ENCODE results near the gene C22orf31. TPM values are rescaled to one million over a fixed set of nuclear protein-coding genes. Genes with fewer than 3 reads are reported as not detected.

The C22orf31 gene
- polyA plus RNA-seq, 4 donors = 1.1 to 1.7 (median 1.2) TPM

DNA sequence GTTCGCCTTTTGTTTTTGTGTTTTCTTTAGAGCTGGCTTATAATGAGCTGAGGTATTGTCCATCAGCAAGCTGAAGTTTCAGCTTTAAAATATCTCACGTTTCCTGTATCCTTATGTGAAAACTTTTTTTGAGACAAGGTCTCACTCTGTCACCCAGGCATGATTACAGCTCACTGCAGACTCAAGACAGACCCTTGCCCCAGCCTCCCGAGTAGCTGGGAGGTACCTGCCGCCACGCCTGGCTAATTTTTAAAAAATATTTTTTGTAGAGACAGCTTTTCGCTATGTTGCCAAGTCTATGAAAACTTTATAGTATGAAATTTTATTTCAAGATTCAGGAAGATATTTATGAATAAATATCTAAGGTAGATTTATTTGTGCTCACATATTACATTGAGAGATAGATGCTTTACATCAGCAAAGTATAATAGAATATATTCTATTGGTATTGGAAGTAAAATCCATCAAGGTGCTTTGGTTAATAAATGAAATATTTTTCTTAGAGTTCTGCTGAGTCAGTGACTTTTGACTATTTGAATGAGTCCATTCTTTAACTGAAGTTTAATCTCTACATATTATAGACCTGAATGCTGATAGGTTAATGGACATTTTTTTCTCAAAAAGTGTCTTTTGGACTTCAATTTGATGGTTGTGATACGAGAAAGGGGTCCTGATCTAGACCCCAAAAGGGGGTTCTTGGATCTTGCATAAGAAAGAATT lies 21.4 kb upstream of the C22orf31 start:
- no peak for DNase-seq (ENCODE audit: low read depth in 4 of 4, low spot score in 3 of 4)

DNA sequence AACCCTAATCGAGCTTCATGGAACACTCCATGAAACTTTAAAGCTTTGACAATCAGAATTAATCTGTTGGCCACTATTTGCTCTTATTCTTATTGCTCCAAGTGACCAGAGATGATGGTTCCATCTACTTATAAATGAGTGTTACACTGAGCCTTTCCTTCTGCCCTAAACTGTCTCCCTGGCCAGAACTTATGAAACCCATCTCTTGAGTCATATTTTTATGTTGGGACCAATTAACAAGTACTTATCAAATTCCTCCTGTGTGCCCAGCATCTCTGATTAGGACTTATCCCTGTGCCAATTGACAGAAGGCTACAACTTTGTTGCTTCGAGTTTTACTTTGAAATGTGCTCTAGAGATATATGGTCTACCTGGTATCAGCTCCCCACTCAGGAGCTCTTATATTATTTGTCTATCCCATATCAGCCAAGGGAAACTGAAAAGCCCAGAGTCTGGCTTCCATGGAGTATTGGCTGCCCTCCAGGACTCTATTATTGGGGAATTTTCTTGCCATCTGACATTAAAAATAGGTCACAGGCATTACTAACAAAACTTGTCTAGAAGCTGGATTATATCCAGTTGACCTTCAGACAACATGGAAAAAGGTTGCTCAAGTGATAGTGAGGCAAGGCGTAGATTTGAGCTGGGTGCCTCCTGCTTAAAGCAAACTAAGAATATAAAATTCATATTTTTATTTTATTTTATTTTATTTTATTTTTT lies 20.0 kb upstream of the C22orf31 start:
- DNase-seq (ENCODE audit: low read depth in 4 of 4, low spot score in 3 of 4) = no peak

DNA sequence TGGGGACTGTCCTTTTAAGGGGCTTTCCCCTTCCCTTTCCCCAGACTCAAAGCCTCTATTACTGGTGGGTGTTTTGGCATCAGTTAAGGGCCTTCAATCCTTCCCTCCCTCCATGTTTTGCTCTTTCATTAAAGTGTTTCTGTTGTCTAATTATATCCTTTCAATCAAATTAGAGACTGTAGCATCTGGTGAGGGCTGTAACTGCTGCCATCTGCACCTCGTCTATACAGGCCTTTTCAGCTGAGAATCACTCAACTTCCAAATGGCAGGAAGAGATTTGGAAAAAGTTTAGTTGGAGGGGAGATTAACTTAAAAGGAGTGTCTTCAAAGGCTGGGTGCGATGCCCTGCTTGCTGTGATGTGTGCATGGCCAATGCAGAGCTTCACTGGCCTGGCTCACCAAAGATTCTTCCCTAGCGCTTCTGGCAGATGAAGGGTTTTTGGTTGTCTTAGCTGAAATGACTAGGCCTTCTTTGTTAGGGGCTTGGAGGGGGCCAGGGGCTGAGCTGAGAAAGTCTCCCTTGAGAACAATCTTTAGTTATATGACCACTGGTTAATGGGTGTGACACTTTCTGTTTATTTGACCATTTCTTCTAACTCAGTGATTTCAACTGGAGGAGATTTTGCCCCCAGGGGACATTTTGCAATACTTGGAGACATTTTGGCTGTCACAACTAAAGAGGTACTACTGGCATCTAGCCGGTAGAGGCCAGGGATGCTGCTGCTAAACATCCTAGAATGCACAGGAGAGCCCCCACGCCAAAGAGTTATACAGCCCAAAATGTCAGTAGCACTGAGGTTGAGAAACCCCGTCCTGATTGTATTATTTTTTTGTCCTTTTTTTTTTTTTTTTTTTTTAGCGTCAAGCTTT lies 18.7 kb upstream of the C22orf31 start:
- no peak for DNase-seq (ENCODE audit: low read depth in 4 of 4, low spot score in 3 of 4)

DNA sequence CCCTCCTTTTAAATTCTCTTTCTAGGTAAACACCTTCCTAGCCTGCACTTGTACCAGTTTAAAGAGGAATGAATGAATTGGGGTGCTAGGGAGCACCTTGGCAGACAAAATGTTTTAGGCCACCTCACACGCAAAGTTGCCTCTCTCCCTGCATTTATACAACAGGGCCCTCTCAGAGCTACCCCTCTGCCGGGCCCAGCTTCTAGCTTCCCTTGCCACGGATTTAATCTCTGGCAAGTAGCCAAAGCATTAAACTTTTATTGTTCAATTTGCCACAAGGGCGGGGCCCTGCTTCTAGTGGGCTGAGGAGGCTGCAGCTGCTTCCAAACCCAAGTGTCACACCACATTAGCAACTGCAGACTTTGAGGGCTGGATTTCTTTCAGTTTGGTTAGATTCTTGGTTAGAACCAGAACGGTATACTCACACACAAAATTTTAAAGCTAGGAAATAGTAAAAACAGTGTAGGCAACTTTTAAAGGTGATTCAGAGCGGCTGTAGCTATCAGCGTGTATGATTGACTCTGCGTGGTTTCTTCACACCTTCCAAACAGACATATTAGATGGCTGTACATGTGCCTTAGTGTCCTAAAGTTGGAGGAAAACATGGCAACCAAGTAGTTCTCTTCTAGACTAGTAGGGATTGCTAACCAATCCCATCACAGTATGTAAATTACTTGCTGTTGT lies 17.7 kb upstream of the C22orf31 start:
- no peak for DNase-seq (ENCODE audit: low read depth in 4 of 4, low spot score in 3 of 4)

DNA sequence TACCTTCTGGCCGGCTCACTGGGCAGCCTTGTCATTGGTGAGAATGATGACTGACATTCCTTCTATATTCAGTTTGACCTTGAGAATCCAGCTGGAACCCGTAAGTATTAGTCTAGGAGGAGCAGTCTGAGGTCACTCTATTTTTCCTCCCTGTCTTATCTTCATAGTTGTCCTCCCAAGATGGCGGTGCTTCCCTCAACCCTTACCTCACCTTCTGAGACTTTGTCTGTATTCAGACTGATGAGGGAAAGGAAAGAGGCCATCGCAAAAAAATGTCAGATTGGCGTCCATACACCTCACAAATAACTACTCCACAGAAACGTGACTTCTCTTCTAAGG lies 17.2 kb upstream of the C22orf31 start:
- DNase-seq (ENCODE audit: low read depth in 4 of 4, low spot score in 3 of 4) = no peak

DNA sequence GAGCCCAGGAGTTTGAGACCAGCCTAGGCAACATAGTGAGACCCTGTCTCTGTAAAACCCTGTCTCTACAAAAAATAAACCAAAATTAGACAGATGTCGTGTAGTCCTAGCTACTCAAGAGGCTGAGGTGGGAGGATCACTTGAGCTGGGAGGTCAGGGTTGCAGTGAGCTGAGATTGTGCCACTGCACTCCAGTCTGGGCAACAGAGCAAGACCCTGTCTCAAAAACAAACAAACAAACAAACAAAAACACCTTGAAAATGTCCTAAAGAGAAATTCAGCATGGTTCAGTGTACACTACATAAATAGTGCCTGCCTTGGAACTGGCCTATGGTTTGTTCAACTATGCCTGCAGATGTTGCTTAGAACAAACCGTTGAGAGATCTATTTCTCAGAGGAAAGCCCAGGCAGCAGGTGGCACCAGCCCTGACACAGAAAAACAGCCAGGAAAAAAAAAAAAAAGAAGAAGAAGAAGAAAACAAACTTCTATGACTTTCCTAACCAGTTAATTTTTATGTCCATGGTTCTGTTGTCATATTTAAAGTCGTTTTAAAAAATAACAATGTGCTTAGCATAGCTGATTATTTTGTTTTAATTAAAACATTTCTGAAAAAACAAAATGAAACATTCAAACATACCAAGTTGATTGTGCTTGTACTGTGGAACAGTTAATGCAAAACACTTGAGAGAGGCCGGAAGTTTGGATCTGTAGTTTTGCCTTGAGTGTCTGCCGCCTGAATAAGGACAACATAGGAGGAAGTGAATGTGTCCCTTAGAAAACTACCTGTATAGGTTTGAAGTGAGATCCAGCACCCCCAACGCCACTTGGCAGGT lies 16.6 kb upstream of the C22orf31 start:
- DNase-seq (ENCODE audit: low read depth in 4 of 4, low spot score in 3 of 4) = no peak

DNA sequence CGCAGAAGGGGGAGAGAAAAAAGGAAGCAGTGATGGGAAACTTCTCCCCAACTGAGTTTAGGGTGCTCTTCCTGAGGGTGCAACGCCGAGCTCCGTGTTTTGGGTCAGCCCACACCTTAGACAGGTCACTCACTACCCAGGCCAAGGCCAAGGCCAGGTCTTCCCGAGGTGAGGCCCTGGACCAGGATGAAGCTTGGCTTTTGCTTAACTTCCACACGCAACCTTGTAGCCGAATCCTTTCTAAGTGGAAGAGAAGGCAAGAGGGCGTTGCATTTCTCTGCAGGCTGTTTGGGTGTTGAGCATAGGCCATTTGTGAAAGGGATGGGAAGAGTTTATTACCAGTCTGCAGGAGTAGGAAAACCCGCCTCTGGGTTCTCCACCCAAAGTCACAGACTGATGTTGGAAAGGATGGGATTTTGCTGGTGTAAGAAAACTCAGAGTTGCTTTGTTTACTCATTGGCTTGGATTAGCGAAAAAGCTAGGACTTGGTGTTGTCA lies 12.7 kb upstream of the C22orf31 start:
- no peak for DNase-seq (ENCODE audit: low read depth in 4 of 4, low spot score in 3 of 4)

DNA sequence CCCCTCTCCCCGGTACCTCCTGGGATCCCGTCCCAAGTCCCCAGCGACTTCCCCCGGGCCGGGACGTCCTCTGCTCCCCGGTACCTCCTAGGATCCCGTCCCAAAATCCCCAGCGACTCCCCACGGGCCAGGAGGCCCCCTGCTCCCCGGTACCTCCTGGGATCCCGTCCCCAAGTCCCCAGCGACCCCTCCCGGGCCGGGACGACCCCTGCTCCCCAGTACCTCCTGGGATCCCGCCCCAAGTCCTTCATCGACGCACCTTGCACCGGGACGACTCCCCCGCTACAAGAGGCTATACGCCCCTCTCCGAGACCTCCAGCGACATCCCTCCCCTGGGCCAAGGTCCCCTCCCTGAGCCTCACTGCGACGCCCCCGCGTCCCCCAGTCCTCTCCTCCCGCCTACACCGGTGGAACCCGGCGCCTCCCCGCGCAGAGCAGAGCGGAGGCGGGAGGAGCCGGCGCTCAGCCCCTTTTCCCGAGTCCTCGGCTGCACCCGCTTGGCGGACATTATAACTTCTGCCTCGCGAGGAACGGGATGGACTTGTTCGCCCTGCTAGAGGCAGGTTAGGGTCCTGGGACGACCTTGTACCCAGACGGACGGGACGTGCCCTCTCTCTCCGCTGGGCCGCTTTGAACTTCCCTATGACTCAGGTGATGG lies 12.1 kb upstream of the C22orf31 start:
- DNase-seq (ENCODE audit: low read depth in 4 of 4, low spot score in 3 of 4) = no peak

DNA sequence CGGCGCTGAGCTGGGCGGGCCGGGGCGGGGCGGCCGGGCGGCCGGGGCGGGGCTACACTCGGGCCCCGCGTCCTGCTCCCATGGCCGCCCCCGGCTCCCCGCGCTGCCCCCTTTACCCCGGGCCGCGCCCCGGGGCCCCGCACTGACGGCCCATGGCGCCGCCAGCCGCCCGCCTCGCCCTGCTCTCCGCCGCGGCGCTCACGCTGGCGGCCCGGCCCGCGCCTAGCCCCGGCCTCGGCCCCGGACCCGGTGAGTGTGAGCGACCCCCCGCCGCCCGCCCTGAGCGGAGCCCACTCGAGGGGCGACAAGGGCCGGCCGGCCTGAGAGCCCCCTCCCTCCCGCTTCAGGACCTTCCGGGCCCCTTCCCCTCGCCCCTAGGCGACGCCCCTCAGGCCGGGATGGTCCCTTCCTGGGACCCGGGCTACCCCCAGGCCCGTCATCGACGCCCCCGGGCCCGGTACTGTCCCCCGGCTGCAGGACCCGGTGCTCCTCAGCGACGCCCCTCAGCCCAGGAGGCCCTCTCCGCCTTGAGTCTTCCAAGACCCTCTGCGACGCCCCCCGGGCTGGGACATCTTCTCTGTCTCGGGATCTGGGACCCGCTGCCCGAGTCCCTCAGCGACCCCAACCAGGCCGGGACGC lies 11.5 kb upstream of the C22orf31 start, which contains the start of gene KREMEN1:
Gene KREMEN1, plus strand, starts transcription at position 57 of the 639 bp plus-strand sequence. Its CDS starts 96 bp downstream, at position 153.
- no peak for DNase-seq (ENCODE audit: low read depth in 4 of 4, low spot score in 3 of 4)

DNA sequence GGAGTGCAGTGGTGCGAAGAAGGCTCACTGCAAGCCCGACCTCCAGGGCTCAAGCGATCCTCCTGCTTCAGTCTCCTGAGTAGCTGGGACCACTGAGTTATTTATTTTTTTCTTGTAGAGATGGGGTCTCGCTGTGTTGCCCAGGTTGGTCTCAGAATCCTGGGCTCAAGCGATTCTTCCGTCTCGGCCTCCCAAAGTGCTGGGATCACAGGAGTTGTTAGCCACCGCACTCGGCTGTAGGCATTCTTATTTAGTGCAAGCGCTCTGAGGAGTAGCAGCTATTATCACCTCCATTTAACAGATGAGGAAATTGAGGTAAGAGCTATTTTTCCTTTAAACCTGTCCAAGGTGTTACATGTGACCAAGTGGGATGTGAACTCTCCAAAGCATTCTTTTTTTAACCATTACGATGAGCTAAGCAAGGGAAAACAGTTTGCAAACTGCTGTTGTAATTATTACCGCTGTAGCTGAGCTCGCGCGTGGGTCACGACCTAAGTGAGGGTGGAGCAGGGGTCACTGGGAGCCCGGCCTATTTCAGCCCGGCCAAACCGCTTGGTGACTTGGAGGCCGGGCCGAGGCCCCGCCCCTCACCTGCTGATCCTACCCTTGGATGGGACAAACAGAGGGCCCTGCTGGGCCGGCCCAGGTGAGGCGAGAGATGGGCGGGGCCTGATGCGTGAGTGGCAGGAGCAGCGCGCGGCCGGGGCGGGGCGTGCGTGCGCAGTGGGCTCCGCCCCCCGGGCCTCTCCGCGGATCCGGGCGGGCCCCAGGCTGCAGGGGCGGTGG lies 10.8 kb upstream of the C22orf31 start:
- peak in 3 of 4 donors; percentile 67 to 76 (median 75) for DNase-seq (ENCODE audit: low read depth in 4 of 4, low spot score in 3 of 4)

DNA sequence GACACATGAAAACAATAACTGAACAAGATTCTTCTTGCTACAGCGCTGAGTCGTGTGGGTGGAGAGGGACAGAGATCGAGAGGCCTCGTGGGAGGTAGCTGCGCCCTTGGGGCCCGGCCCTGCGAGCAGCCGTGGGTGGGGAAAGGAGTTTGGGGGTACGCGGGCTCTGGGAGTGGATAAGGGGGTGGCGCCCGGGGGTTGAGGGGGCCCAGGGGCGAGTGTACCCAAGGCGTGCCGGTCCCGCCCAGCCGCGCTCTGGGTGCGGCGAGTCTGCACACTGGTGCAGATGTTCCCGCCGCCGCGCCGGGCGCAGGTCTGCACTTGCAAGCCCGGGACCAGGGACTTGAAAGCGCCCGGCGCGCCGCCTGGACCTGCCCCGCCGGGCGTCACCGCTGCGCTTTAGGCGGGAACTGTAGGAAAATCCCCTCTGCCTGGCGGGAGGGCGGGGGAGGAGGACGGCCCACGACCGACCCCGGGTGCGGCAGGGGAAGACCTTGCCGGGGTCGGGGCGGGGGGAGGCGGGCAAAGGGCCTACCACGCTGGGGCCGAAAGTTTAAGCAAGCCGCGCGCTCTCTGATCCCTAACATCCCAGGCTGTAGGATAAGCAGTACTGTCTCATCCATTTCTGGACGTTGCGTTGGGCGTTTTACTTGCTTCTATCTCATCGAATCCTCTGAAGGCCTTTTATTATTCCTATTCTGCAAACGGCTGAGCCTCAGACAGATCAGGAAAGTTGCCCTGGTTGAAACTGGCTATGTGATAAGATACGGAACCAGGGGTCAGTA lies 9.8 kb upstream of the C22orf31 start:
- no peak for DNase-seq (ENCODE audit: low read depth in 4 of 4, low spot score in 3 of 4)

DNA sequence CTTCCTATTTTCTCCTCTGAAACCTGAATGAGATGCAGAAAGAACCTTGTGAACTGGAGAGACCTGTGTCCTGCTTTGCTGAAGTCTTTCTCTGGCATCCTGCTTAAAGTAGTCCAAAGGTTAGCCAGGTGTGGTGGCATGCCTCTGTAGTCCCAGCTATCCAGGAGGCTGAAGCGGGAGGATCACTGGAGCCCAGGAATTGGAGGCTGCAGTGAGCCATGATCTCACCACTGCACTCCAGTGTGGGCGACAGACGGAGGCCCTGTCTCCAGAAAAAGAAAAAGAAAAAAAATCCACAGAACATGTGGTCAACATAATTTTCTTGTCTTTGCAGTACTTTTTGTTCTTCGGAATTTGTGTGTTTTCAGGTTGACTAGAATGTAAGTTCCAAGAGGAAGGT lies 8.9 kb upstream of the C22orf31 start:
- DNase-seq (ENCODE audit: low read depth in 4 of 4, low spot score in 3 of 4) = no peak

DNA sequence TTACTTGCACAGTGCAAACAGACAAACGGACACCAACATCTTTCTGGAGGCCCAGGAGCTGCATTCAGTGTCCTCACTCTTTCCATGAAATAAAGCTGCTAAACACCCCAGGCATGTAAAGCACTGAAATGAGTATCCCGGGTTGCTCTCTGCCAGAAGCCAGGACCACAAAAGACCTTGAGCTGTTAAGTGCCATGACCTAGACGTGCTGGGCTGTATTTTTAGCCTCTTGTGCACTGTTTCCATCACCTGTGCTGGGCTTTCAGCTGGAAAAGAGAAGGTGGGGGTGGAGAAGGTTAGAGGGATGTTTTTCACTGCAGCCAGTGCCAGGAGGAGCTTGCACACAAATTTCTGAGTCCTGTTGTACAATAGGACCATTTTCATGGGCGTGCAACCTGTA lies 7.8 kb upstream of the C22orf31 start:
- DNase-seq (ENCODE audit: low read depth in 4 of 4, low spot score in 3 of 4) = no peak

DNA sequence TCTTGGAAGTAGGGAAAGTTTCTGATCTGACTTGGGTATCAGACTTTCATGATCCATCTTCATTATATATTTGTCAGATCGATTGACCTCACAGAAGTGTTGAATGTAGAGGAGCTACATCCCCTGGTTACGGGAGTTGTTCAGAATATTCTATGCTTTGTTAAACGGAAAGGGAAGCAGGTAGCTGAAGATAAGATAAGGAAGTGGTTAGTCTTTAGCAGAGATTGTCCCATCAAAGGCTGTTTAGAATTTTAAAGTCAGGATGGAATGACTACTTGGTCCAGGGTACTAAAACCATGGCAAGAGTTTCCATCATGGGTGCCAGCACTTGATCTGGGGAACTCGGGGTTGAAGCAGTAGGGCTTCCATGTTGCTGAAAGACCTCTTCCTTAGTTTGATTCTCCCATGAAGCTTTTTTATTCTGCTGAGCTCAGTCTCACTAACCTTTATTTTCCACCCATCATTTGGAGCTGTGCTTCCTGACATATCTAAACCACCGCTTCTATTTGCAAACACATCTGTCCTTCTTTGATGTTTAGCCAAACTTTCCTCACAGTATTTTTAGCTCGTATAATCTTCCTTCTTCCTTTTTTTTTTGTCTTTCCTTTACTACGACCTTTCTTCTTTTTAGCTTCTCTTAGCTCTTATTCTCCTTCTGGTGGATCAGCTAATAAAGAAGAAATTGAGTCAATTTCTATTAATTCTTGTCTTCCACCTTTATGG lies 4.0 kb upstream of the C22orf31 start:
- no peak for DNase-seq (ENCODE audit: low read depth in 4 of 4, low spot score in 3 of 4)

DNA sequence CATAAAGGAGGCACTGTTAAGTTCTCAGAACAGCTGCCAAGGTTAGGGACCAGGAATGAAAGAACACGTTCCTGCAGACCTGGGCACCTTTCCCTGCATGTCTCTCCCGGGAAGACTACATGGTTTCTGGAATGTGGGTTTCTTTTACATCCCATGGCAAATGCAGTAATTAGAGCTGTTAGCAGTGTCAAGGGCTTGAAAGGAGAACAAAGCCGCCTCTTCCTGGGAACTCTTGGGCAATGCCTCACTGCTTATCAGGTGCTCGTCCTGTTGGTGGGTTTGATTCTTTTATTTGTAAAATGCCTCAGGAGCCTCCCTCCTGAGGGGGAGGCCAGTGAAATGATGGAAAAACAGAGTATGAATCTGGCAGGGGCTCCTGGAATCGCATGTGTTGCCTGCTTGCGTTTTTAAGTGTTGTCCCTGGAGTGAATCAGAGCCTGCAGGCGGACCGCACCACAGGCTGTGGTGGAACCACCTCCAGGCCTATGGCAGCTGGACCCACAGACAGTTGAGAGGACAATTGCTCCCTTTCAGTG lies 723 bp upstream of the C22orf31 start:
- DNase-seq (ENCODE audit: low read depth in 4 of 4, low spot score in 3 of 4) = no peak

DNA sequence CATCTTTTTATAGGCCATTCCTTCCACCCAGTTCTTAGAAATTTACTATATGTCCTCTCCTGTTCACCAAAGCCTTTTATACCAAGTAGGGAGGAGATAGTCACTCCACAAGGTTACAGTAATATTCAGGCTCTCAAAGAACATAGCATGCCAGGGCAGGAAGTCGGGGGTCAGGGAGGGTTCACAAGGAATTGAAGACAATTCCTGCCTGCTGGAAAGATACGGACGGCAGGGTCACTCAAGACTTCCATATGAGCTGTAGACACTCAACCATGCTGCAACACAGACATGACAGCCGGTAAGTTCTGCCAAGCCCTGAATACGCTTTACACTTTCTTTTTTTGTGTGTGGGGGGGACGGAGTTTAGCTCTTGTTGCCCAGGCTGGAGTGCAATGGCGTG lies 700 bp downstream of the C22orf31 start:
- DNase-seq (ENCODE audit: low read depth in 4 of 4, low spot score in 3 of 4) = no peak
